Ovary (tissue), 3 donors: ENCODE results near the gene GRIN2A.

ENCODE experiments used
- CTCF ChIP-seq, 3 donors: fragments of 450-650 bp in 2 of 3; fragments of 200-600 bp in 1 of 3; IDR thresholded peaks; one replicate each; pipeline versions ENCODE4 v1.5.1 to v1.8.0; 2016 to 2022; ENCODE audit warnings: antibody characterized with exemption in 3 of 3, mild to moderate bottlenecking in 1 of 3
- EP300 ChIP-seq: sonication (generic); formaldehyde crosslinking; IDR thresholded peaks from one replicate; pipeline ENCODE4 v1.6.1; 2017; ENCODE audit warnings: antibody characterized with exemption
- POLR2A ChIP-seq: fragments of 450-650 bp; IDR thresholded peaks from one replicate; pipeline ENCODE4 v1.6.1; 2017; ENCODE audit warnings: antibody characterized with exemption, mild to moderate bottlenecking, moderate library complexity
- donor health status: DM: no; HTN: no; CAD: no.

GRCh38 chr16:10048850-10049249 is 133.4 kb downstream of the GRIN2A start:
- TF ChIP-seq CTCF (IDR thresholded peaks at IDR 0.05) (no peak), POLR2A (no peak), EP300 (no peak)
